H54 (cell line): ENCODE data around the gene BRINP3.
A peak's percentile ranks its signal among the peaks of the same experiment; 100 is the strongest.
"Not testable (repeated sequence)": the region's sequence is repeated elsewhere in the genome, so short reads cannot be mapped to it uniquely, and the experiment has no call there.

Experiments
- DNase-seq: peaks from one replicate; pipeline ENCODE4 v3.0.0; 2011; ENCODE audit warnings: low spot score, mixed read lengths; ENCODE audit not compliant: insufficient read length
- FAIRE-seq: peaks from 3 replicates; lab custom pipeline; 2011; peaks lifted over from hg19 to GRCh38; lab: Jason Lieb, UNC
- POLR2A ChIP-seq: IDR thresholded peaks from 2 replicates; pipeline ENCODE4 v1.6.1; 2011; ENCODE audit warnings: low read depth, mild to moderate bottlenecking, low read length

BRINP3 gene

GRCh38 chr1:190126728-190127127 lies 350.9 kb downstream of the BRINP3 start:
- DNase-seq, result no peak
- no peak for FAIRE-seq
- no peak for TF ChIP-seq POLR2A

- TF ChIP-seq POLR2A, result no peak
- DNase-seq, result no peak
- FAIRE-seq, result no peak
Measured at GRCh38 chr1:190124068-190124467, 353.6 kb downstream of the BRINP3 start.

GRCh38 chr1:190120564-190120963 lies 357.1 kb downstream of the BRINP3 start:
- not testable (repeated sequence) for DNase-seq, FAIRE-seq

GRCh38 chr1:190119683-190120082 lies 358.0 kb downstream of the BRINP3 start:
- DNase-seq, result peak; percentile 5
- FAIRE-seq, result peak; percentile 74
- TF ChIP-seq POLR2A, result no peak

- DNase-seq (no peak), FAIRE-seq (no peak)
- TF ChIP-seq POLR2A, result no peak
Measured at GRCh38 chr1:190116921-190117320, 360.7 kb downstream of the BRINP3 start.

GRCh38 chr1:190104961-190105360 lies 372.7 kb downstream of the BRINP3 start:
- no peak for TF ChIP-seq POLR2A
- DNase-seq, result no peak
- FAIRE-seq, result no peak

- no peak for TF ChIP-seq POLR2A
- DNase-seq (no peak), FAIRE-seq (no peak)
Measured at GRCh38 chr1:190102757-190103326, 374.8 kb downstream of the BRINP3 start.

GRCh38 chr1:190101756-190102155 lies 375.9 kb downstream of the BRINP3 start:
- FAIRE-seq (no peak), DNase-seq (no peak)
- no peak for TF ChIP-seq POLR2A

GRCh38 chr1:190098756-190099155 lies 378.9 kb downstream of the BRINP3 start:
- no peak for TF ChIP-seq POLR2A
- DNase-seq, result no peak
- no peak for FAIRE-seq

- no peak for FAIRE-seq
- no peak for TF ChIP-seq POLR2A
- no peak for DNase-seq
Measured at GRCh38 chr1:190098107-190098506, 379.6 kb downstream of the BRINP3 start.

GRCh38 chr1:190095596-190095995 lies 382.1 kb downstream of the BRINP3 start:
- DNase-seq (no peak), FAIRE-seq (no peak)
- TF ChIP-seq POLR2A, result no peak

GRCh38 chr1:190084552-190084951 lies 393.1 kb downstream of the BRINP3 start:
- no peak for DNase-seq
- TF ChIP-seq POLR2A, result no peak
- no peak for FAIRE-seq

- DNase-seq (no peak), FAIRE-seq (no peak)
- no peak for TF ChIP-seq POLR2A
Measured at GRCh38 chr1:190068304-190068703, 409.4 kb downstream of the BRINP3 start.

GRCh38 chr1:190067592-190067991 lies 410.1 kb downstream of the BRINP3 start:
- FAIRE-seq (peak; percentile 93), DNase-seq (peak; percentile 6)
- TF ChIP-seq POLR2A, result no peak

- no peak for DNase-seq
- no peak for FAIRE-seq
- TF ChIP-seq POLR2A, result no peak
Measured at GRCh38 chr1:190066011-190066410, 411.7 kb downstream of the BRINP3 start.
